ENCODE measurements around the gene ATXN2. TPM values are rescaled to one million over a fixed set of nuclear protein-coding genes. Genes with fewer than 3 reads are reported as not detected.

ATXN2 gene
- total and polyA plus RNA-seq, 9 of the 15 experiments (the other 6 are each of a cell fraction or from before 2014, with no cell fraction given) = 16.8 to 67.8 (median 29.3) TPM

DNA sequence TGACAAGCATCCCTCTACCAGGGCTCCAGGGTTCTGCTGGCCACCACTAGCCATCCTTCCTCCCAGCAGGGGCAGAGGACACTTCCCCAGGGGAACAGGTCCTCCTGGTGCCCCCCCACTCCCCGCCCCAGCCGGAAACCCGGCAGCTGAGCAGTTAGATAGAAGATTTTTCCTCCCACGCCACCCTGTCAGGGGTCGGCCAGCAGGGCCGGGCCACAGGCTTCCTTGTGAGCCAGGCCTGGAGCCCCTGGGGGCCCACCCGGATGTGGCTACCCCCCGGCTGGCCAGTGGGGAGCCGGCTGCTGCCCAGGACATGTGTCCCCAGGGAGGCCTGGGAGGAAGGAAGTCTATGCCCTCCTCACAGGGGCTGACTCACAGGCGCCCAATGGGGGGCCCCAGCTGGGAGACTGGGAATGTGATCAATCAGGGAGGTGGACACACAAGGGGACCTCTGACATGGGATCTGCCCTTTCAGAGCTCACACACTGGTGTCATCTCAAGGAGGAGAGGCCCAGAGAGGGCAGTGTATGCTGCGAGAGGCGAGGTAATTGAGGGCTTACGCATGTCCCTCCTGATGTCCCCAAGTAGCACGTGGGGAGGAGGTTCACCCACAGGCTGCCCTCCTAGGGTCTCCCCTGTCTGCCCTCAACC lies 189.2 kb downstream of the ATXN2 start (continued):
- TF ChIP-seq XRCC5 (IDR thresholded peaks at IDR 0.05; ENCODE audit: low read depth, low read length) (0 out of 2 replicates have a peak, but pooled peaks have one; percentile 39), TAF1 (IDR thresholded peaks at IDR 0.05; ENCODE audit: control insufficient read depth, extremely low read depth, insufficient read depth, low read length, severe bottlenecking) (no peak), YY1 (IDR thresholded peaks at IDR 0.05; ENCODE audit: borderline replicate concordance in 1 of 3, control insufficient read depth in 1 of 3, extremely low read depth in 1 of 3, insufficient read depth in 3 of 3, insufficient read length in 1 of 3, insufficient replicate concordance in 2 of 3, low read depth in 1 of 3, low read length in 2 of 3) (no peak), MAX (CRISPR knock-in tag; IDR thresholded peaks at IDR 0.05) (peak; percentile 65), STAT6 (CRISPR knock-in tag; IDR thresholded peaks at IDR 0.05) (no peak), MIER1 (IDR thresholded peaks at IDR 0.05; ENCODE audit: low read depth) (no peak), MEF2D (tag; conservative IDR thresholded peaks at IDR 0.05; ENCODE audit: low read depth) (no peak), STAG1 (CRISPR knock-in tag; IDR thresholded peaks at IDR 0.05; ENCODE audit: borderline replicate concordance) (no peak), MED1 (CRISPR knock-in tag; IDR thresholded peaks at IDR 0.05; ENCODE audit: borderline replicate concordance) (no peak), TRIM24 (IDR thresholded peaks at IDR 0.05) (no peak), RUNX1 (IDR thresholded peaks at IDR 0.05; ENCODE audit: low read depth) (no peak), SMARCC2 (IDR thresholded peaks at IDR 0.05; ENCODE audit: low read depth) (no peak), RBM39 (optimal IDR thresholded peaks at IDR 0.05; ENCODE audit: low read depth, low read length) (no peak)
- TF ChIP-seq, protein P1, sequence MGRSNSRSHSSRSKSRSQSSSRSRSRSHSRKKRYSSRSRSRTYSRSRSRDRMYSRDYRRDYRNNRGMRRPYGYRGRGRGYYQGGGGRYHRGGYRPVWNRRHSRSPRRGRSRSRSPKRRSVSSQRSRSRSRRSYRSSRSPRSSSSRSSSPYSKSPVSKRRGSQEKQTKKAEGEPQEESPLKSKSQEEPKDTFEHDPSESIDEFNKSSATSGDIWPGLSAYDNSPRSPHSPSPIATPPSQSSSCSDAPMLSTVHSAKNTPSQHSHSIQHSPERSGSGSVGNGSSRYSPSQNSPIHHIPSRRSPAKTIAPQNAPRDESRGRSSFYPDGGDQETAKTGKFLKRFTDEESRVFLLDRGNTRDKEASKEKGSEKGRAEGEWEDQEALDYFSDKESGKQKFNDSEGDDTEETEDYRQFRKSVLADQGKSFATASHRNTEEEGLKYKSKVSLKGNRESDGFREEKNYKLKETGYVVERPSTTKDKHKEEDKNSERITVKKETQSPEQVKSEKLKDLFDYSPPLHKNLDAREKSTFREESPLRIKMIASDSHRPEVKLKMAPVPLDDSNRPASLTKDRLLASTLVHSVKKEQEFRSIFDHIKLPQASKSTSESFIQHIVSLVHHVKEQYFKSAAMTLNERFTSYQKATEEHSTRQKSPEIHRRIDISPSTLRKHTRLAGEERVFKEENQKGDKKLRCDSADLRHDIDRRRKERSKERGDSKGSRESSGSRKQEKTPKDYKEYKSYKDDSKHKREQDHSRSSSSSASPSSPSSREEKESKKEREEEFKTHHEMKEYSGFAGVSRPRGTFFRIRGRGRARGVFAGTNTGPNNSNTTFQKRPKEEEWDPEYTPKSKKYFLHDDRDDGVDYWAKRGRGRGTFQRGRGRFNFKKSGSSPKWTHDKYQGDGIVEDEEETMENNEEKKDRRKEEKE (IDR thresholded peaks at IDR 0.05; ENCODE audit: borderline replicate concordance in 1 of 2, control insufficient read depth in 1 of 2, low read depth in 2 of 2, low read length in 1 of 2) = no peak
- TF ChIP-seq, protein P2, sequence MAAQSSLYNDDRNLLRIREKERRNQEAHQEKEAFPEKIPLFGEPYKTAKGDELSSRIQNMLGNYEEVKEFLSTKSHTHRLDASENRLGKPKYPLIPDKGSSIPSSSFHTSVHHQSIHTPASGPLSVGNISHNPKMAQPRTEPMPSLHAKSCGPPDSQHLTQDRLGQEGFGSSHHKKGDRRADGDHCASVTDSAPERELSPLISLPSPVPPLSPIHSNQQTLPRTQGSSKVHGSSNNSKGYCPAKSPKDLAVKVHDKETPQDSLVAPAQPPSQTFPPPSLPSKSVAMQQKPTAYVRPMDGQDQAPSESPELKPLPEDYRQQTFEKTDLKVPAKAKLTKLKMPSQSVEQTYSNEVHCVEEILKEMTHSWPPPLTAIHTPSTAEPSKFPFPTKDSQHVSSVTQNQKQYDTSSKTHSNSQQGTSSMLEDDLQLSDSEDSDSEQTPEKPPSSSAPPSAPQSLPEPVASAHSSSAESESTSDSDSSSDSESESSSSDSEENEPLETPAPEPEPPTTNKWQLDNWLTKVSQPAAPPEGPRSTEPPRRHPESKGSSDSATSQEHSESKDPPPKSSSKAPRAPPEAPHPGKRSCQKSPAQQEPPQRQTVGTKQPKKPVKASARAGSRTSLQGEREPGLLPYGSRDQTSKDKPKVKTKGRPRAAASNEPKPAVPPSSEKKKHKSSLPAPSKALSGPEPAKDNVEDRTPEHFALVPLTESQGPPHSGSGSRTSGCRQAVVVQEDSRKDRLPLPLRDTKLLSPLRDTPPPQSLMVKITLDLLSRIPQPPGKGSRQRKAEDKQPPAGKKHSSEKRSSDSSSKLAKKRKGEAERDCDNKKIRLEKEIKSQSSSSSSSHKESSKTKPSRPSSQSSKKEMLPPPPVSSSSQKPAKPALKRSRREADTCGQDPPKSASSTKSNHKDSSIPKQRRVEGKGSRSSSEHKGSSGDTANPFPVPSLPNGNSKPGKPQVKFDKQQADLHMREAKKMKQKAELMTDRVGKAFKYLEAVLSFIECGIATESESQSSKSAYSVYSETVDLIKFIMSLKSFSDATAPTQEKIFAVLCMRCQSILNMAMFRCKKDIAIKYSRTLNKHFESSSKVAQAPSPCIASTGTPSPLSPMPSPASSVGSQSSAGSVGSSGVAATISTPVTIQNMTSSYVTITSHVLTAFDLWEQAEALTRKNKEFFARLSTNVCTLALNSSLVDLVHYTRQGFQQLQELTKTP (IDR thresholded peaks at IDR 0.05; ENCODE audit: low read depth in 1 of 2, partially characterized antibody in 2 of 2) = no peak

Data from K562 (cell line).